Uterus (tissue), 2 donors: ENCODE measurements around the gene DYNLT2.

Experiments
- POLR2A ChIP-seq, 2 donors: fragments of 450-650 bp; IDR thresholded peaks; one replicate each; pipeline ENCODE4 v1.6.1; 2016; ENCODE audit warnings: antibody characterized with exemption in 2 of 2, mild to moderate bottlenecking in 1 of 2, moderate library complexity in 1 of 2
- TF ChIP-seq, protein P1 (sequence below), 4 experiments: fragments of 200-600 bp in 2 of 4; fragments of 450-650 bp in 2 of 4; sonication (generic) in 2 of 4; IDR thresholded peaks; one replicate each; pipeline ENCODE4 v1.5.1; 2016 to 2019; ENCODE audit warnings: antibody characterized with exemption in 4 of 4, mild to moderate bottlenecking in 2 of 4, moderate library complexity in 1 of 4

DNA sequence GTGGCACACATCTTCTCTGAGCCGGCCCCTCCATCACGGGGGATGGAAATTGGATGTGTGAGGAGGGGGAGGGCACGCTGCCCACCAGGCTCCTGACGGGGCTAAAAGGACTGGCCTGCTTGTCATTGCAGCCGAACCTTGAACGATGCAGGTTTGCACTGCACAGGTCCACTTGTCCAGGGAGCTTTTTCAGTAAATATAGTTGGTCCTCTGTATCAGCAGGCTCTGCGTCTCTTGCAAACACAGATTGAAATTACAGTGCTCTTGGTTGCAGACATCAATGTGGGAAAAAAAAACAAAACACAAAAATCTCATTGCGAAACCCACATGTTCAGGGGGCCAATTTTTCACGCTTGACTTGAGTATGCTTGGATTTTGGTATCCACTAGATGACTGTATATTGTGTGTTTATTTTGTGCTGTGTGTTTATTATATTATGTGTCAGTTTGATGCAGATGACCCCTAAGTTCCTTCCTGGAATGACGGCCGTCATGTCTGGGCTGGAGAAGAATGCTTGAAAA is 29.3 kb upstream of the DYNLT2 start:
- TF ChIP-seq, protein P1, sequence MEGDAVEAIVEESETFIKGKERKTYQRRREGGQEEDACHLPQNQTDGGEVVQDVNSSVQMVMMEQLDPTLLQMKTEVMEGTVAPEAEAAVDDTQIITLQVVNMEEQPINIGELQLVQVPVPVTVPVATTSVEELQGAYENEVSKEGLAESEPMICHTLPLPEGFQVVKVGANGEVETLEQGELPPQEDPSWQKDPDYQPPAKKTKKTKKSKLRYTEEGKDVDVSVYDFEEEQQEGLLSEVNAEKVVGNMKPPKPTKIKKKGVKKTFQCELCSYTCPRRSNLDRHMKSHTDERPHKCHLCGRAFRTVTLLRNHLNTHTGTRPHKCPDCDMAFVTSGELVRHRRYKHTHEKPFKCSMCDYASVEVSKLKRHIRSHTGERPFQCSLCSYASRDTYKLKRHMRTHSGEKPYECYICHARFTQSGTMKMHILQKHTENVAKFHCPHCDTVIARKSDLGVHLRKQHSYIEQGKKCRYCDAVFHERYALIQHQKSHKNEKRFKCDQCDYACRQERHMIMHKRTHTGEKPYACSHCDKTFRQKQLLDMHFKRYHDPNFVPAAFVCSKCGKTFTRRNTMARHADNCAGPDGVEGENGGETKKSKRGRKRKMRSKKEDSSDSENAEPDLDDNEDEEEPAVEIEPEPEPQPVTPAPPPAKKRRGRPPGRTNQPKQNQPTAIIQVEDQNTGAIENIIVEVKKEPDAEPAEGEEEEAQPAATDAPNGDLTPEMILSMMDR (IDR thresholded peaks at IDR 0.05) = no peak
- no peak for TF ChIP-seq POLR2A (IDR thresholded peaks at IDR 0.05)
